ENCODE data around the gene NUDT22. TPM values are rescaled to one million over a fixed set of nuclear protein-coding genes. Genes with fewer than 3 reads are reported as not detected.

NUDT22 gene
- total RNA-seq, 1 donor from 2014 or later, result 39.2 TPM

DNA sequence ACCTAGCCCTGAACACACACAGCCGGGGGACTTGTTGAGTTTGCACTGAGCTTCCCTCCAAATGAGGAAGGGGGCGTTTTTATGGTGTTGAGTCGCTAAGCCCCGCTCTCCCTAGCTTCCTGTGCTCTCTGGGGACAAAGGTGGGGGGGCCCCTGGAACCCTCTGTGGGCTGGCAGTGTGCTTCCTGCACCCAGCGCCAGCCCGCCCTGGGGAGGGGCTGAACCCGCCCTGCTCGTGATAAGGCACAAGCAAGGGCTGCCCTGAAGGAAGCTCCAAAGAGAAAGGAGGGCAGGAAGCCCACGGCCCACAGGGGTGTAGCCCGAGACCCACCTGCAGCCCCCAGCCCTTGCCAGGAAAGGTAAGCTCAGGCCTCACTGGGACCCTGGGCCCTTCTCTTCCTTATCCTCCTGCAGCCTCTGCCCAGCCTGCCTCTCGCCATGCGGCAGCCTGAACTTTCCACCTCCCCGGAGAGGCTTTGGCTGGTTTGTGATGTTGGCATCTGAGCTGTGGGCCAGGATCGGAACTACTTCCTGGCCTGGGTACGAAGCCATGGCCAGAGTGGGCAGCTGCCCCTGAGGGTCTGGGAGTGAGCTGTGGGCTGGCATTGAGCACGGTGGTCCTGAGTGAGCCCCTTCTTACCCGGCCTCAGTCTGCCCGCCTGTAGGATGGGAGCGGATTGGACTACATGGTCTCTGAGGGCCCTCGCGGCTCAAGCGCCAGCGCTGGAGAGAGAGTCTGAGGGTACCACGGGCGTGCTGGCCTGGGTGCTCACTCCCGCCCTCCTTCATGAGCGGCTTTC, 19.4 kb upstream of the NUDT22 start, which contains the start of gene FERMT3:
Gene FERMT3 (plus strand): TSS at position 265 of the 799 bp plus-strand sequence. CDS start 644 bp downstream, outside the sequence.
- DNase-seq (ENCODE audit: low read depth), result no peak

DNA sequence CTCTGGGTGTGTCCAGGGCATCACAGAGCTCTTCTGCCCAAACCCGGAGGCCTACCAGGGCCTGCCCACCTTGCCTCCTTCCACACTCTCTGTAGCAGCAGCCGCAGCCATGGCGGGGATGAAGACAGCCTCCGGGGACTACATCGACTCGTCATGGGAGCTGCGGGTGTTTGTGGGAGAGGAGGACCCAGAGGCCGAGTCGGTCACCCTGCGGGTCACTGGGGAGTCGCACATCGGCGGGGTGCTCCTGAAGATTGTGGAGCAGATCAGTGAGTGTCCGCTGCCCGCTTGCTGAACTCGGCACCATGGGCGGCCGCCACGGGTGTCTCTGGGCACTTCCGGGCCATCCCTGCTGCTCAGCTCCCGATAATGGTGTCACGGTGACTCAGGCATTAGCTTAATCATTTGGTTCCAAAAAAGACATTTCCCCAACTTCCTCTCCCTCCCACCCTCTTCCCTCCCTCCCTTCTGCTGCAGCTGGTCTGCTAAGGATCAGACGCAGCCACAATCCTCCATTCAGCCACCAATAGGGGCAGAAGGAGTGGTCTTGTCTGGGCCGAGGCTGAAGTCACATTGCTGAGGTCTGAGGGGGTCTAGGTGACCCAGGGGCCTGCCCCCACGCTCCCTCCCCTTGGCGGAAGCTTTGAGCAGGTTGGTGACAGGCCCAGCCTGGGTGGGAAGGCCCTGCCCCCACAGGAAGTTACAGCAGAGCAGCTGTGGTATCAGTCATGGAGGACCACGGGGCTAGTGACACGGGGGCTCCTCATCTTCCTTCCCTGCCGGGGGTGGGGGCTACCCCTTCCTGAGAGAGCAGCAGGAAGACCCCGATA, 18.6 kb upstream of the NUDT22 start:
- no peak for DNase-seq (ENCODE audit: low read depth)

DNA sequence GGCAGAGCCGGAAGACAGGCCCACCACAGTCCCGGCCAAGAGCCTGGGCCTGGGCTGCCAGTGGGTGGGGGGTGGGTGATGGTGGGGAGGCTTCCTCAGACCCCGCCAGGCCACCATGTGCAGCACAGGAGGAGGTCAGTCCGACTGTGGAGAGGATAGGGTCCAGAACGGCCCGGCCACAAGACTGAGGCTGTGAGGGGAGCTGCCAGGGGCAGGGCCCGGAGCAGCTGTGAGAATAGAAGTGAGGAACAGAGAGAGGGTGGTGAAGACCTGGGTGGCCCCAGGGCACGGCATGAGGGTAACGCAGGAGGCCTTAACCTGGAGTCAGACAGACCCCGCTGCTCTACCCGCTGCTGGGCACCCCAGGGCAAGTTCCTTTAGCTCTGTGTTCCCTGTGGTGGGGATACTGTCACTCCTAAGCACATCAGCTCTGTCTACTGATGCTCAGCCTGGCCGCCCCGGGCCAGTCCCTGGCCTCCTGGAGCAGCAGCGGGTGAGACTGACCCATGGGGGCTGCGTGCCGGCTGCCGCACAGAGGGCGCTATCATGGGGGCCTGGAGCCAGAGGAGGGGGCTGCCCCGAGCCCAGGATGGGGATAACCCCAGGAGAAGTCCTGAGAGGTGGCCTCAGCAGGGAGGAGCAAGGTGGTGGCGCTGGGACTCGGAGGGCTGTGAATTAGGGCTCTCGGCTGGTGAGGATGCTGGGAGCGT, 17.8 kb upstream of the NUDT22 start:
- no peak for DNase-seq (ENCODE audit: low read depth)

DNA sequence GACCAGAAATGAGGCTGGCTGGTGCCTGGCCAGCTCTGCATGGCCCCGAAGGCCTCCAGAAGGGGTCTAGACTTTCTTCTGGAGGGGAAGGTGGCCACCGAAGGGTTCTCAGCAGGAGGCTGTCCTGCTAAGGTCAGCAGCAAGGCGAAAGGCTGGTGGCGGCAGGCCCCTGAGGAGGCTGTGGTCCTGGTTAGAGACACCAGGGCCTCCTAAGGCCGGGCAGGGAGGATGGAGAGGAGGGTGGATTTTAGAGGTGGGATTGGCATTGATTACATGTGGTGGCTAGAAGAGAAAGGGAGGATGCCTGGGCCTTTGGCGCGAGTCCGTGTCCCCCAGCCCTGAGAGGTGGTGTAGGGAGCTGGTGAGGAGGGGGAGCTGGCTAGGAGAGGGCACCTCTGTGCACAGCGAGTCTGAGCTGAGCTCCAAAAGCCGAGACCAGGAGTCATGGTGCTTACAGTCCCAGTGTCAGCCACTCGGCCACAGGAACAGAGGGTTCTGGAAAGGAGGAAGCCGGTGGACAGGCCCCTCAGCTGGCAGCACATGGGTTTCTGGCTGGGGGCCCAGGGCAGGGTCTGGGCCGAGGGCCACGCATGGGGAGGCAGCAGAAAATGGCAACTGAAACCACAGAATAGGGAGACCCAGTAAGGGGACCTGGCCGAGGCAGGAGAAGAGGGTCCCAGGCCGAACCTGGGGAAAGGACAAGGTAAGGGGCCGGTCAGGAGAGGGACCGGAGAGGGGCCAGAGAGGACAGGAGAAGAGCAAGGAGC, 17.1 kb upstream of the NUDT22 start:
- DNase-seq (ENCODE audit: low read depth), result no peak

DNA sequence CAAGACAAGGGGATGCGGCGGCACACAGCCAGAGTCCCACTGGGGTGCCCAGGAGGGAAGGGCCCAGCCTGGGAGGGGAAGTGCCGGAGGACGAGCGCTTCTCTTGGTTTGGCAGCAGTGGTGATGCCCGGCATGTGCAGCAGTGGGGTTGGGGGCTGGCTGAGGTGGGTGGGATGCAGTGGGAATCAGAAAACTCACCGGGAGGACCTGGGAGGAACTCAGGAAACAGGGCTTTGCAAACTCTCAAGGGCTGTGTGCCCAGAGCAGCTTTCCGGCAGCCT, 16.6 kb upstream of the NUDT22 start:
- no peak for DNase-seq (ENCODE audit: low read depth)

DNA sequence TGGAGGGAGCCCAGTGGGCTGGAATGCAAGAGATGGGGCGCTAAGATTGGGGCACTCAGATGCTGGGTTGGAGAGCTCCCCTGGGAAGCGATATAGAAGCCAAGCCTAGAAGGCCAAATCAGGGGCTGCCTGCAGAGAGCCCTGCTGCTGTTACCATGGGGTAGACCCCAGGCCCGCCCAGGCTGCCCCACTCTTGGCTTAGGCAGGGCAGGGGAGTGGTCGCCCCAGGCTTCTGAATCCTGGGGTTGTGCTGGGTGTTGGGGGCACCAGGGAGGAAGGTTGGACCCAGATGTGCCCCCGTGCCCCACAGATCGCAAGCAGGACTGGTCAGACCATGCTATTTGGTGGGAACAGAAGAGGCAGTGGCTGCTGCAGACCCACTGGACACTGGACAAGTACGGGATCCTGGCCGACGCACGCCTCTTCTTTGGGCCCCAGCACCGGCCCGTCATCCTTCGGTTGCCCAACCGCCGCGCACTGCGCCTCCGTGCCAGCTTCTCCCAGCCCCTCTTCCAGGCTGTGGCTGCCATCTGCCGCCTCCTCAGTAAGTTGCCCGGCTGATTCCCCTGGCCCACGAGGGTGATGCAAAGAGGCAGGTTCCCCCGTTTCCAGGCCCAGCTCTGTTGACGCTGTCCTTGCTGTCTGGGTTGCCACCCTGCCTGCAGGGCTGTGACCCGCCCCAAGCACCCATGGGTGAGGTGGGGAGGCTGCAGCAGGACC, 15.6 kb upstream of the NUDT22 start:
- DNase-seq (ENCODE audit: low read depth), result no peak

DNA sequence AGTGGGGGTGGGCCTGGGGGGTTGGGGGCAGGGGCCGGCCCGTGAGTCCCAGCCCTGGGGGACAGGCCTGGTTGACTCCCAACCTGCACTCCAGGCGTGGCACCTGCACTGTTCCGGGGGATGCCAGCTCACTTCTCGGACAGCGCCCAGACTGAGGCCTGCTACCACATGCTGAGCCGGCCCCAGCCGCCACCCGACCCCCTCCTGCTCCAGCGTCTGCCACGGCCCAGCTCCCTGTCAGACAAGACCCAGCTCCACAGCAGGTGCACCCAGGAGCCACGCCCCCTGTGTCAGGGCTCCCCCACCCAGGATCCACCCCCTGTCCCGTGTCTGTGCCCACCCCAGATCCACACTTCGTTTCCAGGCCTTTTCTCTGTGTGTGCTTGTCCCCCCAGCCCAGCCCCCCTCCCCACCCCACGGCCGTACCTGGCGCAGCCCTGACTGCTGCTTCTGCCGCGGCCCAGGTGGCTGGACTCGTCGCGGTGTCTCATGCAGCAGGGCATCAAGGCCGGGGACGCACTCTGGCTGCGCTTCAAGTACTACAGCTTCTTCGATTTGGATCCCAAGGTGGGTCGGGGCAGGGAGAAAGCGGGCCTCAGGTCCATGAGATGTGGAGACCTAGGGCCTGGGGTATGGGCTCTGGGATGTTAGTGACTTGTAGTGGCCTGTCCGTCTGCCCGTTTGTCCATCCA, 14.7 kb upstream of the NUDT22 start:
- DNase-seq (ENCODE audit: low read depth), result no peak

DNA sequence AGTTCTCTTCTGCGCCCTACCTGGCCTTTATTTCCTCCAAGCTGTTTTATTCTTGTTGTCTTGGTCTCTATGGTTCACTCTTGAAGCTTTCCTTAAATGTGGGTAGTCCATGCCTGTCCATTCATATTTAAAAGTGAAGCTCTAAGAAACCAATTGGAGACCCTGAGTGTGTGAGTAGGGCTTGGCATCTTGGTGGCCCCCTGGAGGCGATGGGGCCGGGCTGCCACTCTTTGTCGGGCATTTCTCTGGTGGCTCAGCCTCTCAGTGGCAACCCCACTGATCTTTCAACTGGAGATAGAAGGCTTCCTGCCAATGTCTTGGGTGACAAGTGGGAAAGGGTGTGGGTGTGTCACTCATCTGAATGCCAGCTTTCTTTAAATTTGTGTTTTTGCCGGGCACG, 9.2 kb upstream of the NUDT22 start:
- no peak for DNase-seq (ENCODE audit: low read depth)

DNA sequence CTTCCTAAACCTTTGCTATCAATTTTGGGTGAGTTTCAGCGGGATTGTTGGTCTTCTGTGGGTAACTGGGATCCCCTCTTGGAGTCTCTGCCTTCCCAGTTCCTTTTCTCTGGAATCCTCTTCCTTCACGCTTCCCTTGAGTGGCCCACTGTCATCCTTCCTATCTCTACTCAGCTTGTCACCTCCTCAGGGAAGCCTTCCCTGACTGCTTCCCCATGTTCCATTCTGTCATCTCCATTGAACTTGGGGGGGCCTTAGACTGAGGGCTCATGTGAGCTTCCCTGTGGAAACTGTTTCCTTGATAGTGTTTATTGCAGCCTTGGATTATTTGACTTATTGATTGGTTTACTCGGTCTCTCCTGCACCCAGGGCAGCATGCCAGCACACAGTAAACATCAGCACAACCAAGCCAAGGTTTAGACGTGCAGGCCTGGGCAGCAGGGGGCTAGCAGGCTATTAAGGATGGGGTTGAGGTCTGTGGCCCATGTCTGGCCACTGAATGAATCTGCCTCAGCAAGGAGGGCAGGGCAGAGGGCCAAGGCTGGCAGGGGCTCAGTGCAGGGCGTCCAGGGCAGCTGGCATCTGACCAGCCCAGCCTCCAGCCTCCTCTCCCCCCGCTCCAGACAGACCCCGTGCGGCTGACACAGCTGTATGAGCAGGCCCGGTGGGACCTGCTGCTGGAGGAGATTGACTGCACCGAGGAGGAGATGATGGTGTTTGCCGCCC, 7.3 kb upstream of the NUDT22 start:
- no peak for DNase-seq (ENCODE audit: low read depth)

DNA sequence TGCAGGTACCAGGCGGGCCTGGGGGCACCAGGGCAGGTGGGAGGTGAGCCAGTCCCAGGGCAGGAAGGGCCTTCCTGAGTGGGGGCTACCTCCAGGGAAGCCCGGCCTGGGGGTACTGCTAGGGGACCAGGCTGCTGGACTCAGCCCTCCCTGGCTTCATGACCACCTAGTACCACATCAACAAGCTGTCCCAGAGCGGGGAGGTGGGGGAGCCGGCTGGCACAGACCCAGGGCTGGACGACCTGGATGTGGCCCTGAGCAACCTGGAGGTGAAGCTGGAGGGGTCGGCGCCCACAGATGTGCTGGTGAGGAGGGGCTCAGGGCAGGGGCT, 6.8 kb upstream of the NUDT22 start:
- no peak for DNase-seq (ENCODE audit: low read depth)

DNA sequence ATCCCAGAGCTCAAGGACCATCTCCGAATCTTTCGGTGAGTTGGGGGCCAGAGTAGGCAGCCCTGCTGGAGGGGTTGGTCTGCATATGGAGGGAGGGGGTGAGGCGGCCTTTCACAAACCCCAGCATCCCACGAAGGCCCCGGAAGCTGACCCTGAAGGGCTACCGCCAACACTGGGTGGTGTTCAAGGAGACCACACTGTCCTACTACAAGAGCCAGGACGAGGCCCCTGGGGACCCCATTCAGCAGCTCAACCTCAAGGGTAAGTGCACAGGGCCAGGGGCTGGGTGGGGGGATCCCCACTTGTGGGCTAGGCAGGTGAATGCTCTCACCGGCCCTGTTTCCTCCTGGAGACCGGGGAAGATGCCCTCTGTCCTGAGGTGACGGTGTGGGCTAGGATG, 6.3 kb upstream of the NUDT22 start:
- DNase-seq (ENCODE audit: low read depth), result no peak

DNA sequence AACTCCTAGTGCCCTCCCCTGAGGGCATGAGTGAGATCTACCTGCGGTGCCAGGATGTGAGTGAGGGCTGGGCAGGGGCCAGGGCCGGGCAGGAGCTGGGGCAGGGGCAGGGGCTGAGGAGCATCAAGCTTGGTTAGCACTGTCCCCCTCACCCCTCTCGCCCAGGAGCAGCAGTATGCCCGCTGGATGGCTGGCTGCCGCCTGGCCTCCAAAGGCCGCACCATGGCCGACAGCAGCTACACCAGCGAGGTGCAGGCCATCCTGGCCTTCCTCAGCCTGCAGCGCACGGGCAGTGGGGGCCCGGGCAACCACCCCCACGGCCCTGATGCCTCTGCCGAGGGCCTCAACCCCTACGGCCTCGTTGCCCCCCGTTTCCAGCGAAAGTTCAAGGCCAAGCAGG, 5.8 kb upstream of the NUDT22 start:
- no peak for DNase-seq (ENCODE audit: low read depth)

DNA sequence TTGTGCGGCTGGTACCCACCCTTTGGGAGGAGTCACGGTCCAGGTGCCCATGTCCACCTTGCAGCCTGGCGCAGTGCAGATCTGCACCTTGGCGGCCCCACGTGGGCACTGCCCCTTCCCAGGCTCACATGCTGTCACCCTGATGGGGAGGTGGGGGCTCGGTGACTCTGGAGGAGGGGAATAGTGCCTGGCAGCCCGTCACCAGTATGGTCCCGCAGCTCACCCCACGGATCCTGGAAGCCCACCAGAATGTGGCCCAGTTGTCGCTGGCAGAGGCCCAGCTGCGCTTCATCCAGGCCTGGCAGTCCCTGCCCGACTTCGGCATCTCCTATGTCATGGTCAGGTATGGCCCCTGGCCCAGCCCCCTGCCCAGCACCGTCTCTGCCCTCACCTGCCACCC, 5.3 kb upstream of the NUDT22 start:
- DNase-seq (ENCODE audit: low read depth), result no peak

DNA sequence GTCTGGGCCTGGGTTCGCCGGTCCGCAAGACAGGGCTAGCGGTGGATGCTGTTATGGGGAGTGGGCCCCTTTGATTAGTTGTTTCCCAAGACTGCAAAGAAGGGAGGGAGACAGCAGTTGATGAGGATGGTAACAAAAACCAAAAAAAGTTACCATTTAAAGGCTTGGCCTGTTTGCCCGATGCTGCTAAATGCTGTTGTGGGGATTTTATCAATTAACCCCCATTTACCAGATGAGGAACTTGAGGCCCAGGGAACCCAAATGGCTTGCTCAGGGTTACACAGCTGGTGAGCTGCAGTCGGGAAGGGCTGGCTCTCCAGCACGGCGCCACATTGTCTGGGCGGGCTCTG, 3.4 kb upstream of the NUDT22 start:
- DNase-seq (ENCODE audit: low read depth), result no peak

DNA sequence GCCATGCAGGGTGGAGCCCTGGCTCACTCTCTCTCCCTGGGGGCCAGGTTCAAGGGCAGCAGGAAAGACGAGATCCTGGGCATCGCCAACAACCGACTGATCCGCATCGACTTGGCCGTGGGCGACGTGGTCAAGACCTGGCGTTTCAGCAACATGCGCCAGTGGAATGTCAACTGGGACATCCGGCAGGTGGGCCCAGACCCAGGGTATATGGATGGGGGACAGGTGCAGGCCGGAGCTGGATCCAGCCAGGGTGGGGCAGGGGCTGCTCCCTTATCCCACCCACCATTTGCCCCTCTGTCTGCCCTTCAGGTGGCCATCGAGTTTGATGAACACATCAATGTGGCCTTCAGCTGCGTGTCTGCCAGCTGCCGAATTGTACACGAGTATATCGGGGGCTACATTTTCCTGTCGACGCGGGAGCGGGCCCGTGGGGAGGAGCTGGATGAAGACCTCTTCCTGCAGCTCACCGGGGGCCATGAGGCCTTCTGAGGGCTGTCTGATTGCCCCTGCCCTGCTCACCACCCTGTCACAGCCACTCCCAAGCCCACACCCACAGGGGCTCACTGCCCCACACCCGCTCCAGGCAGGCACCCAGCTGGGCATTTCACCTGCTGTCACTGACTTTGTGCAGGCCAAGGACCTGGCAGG, 2.9 kb upstream of the NUDT22 start:
- no peak for DNase-seq (ENCODE audit: low read depth)

DNA sequence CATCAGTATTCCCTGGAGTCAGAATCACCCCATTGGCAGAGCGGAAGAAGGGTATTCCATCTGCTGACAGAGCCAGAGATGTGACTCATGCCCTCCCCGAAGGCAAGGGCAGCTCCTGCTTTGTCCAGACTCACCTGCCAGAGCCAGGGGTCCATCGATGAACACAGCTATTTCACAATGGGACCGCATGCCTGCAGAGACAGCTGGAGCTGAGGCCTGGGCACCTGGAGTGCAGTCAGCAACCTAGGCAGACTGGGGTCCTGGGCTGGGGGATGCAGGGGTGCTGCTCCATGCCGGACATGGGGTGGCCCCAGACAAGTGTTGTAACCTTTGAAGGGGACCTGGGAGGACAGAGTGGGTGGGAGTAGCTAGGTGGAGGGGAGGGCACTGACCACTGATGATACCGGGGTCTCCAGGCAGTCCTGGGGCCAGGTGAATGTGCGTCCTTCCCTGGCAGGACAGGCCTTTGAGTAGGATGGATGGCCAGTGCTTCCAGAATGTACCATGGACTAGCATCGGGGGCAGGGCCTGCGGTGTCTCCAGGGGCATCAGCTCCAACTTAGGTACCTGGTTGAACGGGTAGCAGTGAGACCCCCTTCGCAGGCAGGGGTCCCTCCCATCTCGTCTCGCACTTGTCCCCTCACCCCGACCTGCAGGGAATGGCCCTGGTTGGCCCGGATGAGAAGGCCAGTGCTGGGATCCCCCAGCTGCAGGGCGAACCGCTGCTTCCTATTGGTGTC, 1.8 kb upstream of the NUDT22 start:
- no peak for DNase-seq (ENCODE audit: low read depth)

DNA sequence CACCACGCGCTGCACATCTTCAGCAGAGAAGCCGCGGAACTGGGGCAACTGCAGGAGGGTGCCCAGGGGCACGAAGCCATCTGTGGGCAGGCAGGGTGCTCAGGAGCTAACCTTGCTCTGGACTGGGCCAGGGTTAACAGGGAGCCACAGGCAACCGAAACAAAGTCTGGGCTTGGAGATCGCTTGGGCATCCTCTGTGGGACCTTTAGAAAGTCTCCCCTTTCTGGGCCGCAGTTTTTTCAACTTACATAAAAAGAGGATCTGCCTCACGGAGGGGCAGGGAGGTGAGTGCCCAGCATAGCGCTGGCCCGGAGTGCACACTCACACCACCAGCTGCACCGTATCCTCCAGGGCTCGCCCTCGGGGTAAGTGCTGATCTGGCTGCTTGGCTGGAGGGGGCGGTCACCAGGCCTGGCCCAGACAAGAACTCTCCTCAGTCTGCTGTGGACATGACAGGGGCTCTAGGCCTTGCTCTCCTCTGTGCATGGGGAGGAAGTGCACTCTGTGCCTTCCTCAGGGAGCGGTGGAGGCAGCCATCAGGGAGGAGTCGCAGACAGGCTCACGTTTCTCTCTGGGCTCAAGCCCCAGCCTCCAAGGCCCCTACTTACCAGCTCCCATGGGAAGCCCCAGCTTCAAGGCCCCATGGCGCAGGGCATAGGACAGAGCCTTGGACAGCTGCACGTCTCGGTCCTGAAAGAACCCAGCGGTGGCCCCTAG, 1.0 kb upstream of the NUDT22 start:
- no peak for DNase-seq (ENCODE audit: low read depth)

DNA sequence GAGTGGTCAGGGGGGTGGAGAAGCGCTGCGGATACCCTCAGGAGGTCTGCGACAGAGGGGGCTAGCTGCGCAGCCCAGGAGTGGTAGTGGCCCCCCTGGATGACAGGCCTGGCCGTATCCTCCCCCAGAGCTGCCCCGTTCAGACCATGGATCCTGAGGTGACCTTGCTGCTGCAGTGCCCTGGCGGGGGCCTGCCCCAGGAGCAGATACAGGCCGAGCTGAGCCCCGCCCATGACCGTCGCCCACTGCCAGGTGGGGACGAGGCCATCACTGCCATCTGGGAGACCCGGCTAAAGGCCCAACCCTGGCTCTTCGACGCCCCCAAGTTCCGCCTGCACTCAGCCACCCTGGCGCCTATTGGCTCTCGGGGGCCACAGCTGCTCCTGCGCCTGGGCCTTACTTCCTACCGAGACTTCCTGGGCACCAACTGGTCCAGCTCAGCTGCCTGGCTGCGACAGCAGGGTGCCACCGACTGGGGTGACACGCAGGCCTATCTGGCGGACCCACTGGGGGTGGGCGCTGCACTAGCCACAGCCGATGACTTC, 505 bp downstream of the NUDT22 start:
- DNase-seq (ENCODE audit: low read depth), result no peak
